ENCODE results near the gene CELF4.

Gene CELF4

DNA sequence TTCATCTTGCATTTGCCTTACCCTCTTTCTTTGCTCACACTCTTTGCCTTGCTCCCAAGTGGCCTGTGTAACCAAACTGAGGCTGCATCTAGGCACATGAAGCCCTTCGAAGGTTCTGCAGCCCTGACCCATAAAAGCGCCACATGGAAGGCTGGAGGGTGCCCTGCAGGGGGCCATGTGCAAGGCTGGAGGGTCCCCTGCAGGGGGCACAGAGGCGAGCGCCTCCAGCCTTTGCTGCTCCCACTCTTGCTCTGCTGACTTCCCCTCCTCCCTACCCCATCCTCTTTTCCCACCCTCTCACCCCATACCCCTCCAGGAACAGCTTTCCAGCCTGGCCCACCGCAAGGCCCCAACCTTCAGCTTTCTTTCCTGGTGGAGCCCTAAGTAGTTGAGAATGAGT lies 317.3 kb downstream of the CELF4 start:
- TF ChIP-seq, protein P1, sequence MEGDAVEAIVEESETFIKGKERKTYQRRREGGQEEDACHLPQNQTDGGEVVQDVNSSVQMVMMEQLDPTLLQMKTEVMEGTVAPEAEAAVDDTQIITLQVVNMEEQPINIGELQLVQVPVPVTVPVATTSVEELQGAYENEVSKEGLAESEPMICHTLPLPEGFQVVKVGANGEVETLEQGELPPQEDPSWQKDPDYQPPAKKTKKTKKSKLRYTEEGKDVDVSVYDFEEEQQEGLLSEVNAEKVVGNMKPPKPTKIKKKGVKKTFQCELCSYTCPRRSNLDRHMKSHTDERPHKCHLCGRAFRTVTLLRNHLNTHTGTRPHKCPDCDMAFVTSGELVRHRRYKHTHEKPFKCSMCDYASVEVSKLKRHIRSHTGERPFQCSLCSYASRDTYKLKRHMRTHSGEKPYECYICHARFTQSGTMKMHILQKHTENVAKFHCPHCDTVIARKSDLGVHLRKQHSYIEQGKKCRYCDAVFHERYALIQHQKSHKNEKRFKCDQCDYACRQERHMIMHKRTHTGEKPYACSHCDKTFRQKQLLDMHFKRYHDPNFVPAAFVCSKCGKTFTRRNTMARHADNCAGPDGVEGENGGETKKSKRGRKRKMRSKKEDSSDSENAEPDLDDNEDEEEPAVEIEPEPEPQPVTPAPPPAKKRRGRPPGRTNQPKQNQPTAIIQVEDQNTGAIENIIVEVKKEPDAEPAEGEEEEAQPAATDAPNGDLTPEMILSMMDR (IDR thresholded peaks at IDR 0.05; ENCODE audit: low read depth, low read length): 0 out of 2 replicates have a peak, but pooled peaks have one; percentile 25
- DNase-seq: no peak
- Histone ChIP-seq H3K36me3 (no peaks in the 10 kb centered on the region), H3K27me3 (ENCODE audit: insufficient read depth, low read depth, severe bottlenecking) (no peaks in the 10 kb centered on the region), H3K9me3 (ENCODE audit: severe bottlenecking) (no peaks in the 10 kb centered on the region), H3K27ac (no peak overlapping the region), H3K4me3 (ENCODE audit: low read depth, low read length) (no peak overlapping the region)

DNA sequence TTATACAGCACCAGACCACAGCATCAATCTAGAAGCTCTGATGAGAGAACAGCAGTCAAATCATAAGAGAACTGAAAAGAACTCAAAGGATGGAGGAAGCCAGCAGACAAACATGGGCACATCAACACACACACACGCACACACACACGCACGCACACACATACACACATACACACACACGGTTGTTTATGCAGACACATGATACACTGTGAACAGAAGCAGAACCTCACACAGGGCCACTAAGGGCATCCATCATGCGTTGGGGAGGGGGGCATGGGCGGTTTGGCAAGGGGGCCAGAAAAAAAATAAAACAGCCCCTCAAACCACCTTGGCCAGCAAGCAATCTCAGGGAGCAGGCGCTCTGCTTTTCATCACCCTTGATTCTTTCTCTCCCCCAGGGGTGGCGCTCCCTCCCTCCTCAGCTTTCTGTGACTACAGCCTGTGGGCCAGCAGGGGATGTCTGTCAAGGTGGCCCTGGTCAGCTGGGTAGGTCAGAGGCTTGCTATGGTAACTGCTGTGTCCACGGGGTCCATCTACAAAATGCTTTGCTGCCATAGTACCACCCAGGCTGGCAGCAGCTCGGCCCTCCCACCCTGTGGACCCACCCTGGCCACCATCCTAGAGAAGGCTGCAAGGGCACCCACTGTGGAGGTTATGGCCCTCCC lies 318.0 kb downstream of the CELF4 start:
- Histone ChIP-seq H3K9me3 (ENCODE audit: severe bottlenecking) (no peaks in the 10 kb centered on the region), H3K4me3 (ENCODE audit: low read depth, low read length) (no peak overlapping the region), H3K27ac (no peak overlapping the region), H3K36me3 (no peaks in the 10 kb centered on the region), H3K27me3 (ENCODE audit: insufficient read depth, low read depth, severe bottlenecking) (no peaks in the 10 kb centered on the region)
- DNase-seq: no peak
- TF ChIP-seq, protein P1 (IDR thresholded peaks at IDR 0.05; ENCODE audit: low read depth, low read length): no peak

DNA sequence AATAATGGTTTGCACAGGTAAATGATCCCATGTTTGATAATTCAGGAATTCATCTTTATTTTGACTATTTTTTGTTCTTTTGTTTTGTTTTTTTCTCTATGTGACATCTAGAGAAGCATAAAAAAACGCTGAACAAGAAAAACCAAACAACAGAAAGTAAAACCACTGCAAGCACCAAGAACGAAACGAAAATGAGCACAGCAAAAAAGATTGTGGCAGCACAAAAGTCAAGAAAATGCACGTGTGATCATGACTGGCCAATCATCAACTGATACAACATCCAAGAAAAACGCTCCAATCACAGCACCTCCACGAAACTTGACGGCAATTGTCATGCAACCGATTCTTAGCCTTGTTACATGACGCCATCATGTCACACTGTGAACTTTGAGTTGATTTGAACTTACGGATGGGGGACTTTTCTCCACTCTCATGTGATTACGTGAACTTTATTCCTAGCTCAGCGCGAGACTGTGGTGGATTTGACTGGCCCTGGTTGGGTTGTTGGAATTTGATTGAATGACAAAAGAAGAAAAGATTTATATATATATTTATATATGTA lies 318.7 kb downstream of the CELF4 start:
- TF ChIP-seq, protein P1 (IDR thresholded peaks at IDR 0.05; ENCODE audit: low read depth, low read length): no peak
- no peak for DNase-seq
- no peaks in the 10 kb centered on the region for H3K36me3 ChIP-seq
- no peaks in the 10 kb centered on the region for H3K27me3 ChIP-seq (ENCODE audit: insufficient read depth, low read depth, severe bottlenecking)
- H3K9me3 ChIP-seq (ENCODE audit: severe bottlenecking): no peaks in the 10 kb centered on the region
- H3K27ac ChIP-seq: no peak overlapping the region
- H3K4me3 ChIP-seq (ENCODE audit: low read depth, low read length): no peak overlapping the region

DNA sequence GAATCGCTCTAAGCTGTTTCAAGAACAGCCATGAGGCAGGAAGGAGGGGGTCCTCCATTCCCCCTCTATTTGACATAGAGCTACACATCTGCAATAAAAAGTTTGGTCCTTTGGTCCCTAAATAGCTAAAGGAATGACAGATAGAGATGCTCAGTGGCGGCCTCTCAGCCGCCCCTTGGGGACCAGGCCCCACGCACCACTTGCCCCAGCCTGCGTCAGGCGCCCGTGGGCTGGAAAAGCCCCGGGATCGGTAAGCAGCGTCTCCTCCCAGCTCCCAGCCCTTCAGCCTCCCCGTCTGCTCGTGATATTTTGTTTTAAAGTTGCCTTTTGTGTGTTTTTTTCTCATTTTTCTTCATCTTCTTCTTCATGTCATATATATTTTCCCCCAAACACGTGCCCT lies 321.0 kb downstream of the CELF4 start:
- Histone ChIP-seq H3K27ac (no peak overlapping the region), H3K27me3 (ENCODE audit: insufficient read depth, low read depth, severe bottlenecking) (no peaks in the 10 kb centered on the region), H3K9me3 (ENCODE audit: severe bottlenecking) (no peaks in the 10 kb centered on the region), H3K36me3 (no peaks in the 10 kb centered on the region), H3K4me3 (ENCODE audit: low read depth, low read length) (no peak overlapping the region)
- DNase-seq: no peak
- TF ChIP-seq, protein P1 (IDR thresholded peaks at IDR 0.05; ENCODE audit: low read depth, low read length): no peak

DNA sequence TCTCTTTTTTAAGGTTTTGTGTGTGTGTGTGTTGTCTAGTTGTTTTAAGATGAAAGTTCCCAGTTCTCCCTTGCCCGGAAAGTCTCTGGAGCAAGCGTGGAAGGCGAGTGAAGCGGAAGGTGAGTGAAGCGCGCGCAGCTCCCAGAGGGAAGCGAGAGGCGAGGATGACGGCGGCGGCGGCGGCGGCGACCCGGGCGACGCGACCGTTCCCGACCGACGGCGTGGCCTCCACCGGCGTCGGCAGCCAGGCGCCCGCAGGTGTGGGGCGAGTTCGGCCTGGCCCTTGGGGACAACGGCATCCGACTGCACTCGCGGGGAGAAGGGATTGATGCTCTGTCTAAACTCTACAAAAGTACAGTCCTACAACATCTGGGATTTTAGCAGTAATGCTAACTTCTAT lies 321.9 kb downstream of the CELF4 start:
- no peak for DNase-seq
- Histone ChIP-seq H3K4me3 (ENCODE audit: low read depth, low read length) (no peak overlapping the region), H3K9me3 (ENCODE audit: severe bottlenecking) (no peaks in the 10 kb centered on the region), H3K27ac (no peak overlapping the region), H3K36me3 (no peaks in the 10 kb centered on the region), H3K27me3 (ENCODE audit: insufficient read depth, low read depth, severe bottlenecking) (no peaks in the 10 kb centered on the region)
- TF ChIP-seq, protein P1 (IDR thresholded peaks at IDR 0.05; ENCODE audit: low read depth, low read length): no peak
